ENCODE data around the gene PLCG2. TPM values are rescaled to one million over a fixed set of nuclear protein-coding genes. Genes with fewer than 3 reads are reported as not detected.
"Not testable (repeated sequence)": the region's sequence is repeated elsewhere in the genome, so short reads cannot be mapped to it uniquely, and the experiment has no call there.

Gene PLCG2
- total and polyA plus RNA-seq, 3 donors from 2014 or later: 6.8 to 11.3 (median 8.0) TPM

GRCh38 chr16:81756615-81757356, 22.3 kb upstream of the PLCG2 start:
- H3K27me3 ChIP-seq: no peaks in the 10 kb centered on the region
- intact Hi-C loops (cut with DNase I; ENCODE audit: low total_unique reads): no loop called here
- no peak for DNase-seq
- H3K4me3 ChIP-seq: no peak overlapping the region
- 76 to 79% methylated on average over 9 of the region's 9 CpGs for WGBS, 2 donors
- H3K36me3 ChIP-seq (ENCODE audit: low read depth, missing control alignments): no peaks in the 10 kb centered on the region
- TF ChIP-seq CTCF (IDR thresholded peaks at IDR 0.05) (no peak), POLR2A (IDR thresholded peaks at IDR 0.05) (no peak)
- H3K27ac ChIP-seq: no peak overlapping the region
- no peaks in the 10 kb centered on the region for H3K4me1 ChIP-seq
- no peaks in the 10 kb centered on the region for H3K9me3 ChIP-seq

- H3K36me3 ChIP-seq (ENCODE audit: low read depth, missing control alignments): no peaks in the 10 kb centered on the region
- no peak overlapping the region for H3K27ac ChIP-seq
- TF ChIP-seq POLR2A (IDR thresholded peaks at IDR 0.05) (no peak), CTCF (IDR thresholded peaks at IDR 0.05) (no peak)
- no peak overlapping the region for H3K4me3 ChIP-seq
- DNase-seq: no peak
- no peaks in the 10 kb centered on the region for H3K4me1 ChIP-seq
- no peaks in the 10 kb centered on the region for H3K27me3 ChIP-seq
- H3K9me3 ChIP-seq: no peaks in the 10 kb centered on the region
- intact Hi-C loops (cut with DNase I; ENCODE audit: low total_unique reads): no loop called here
- WGBS, 2 donors: 41 to 44% methylated on average over 2 of the region's 2 CpGs
Observed at GRCh38 chr16:81758376-81758775, 20.7 kb upstream of the PLCG2 start.

- H3K27ac ChIP-seq; H3K4me3 ChIP-seq; H3K36me3 ChIP-seq (ENCODE audit: low read depth, missing control alignments); intact Hi-C loops (cut with DNase I; ENCODE audit: low total_unique reads); H3K27me3 ChIP-seq; H3K9me3 ChIP-seq; DNase-seq; H3K4me1 ChIP-seq: not testable (repeated sequence)
- 74 to 79% methylated on average over 4 of the region's 4 CpGs for WGBS, 2 donors
Observed at GRCh38 chr16:81762322-81762721, 16.8 kb upstream of the PLCG2 start.

GRCh38 chr16:81765111-81765919, 13.8 kb upstream of the PLCG2 start:
- Histone ChIP-seq H3K9me3 (no peaks in the 10 kb centered on the region), H3K27ac (no peak overlapping the region), H3K27me3 (no peaks in the 10 kb centered on the region), H3K36me3 (ENCODE audit: low read depth, missing control alignments) (no peaks in the 10 kb centered on the region), H3K4me1 (no peaks in the 10 kb centered on the region), H3K4me3 (no peak overlapping the region)
- WGBS, 2 donors: 86 to 90% methylated on average over 11 of the region's 11 CpGs
- DNase-seq: no peak
- intact Hi-C loops (cut with DNase I; ENCODE audit: low total_unique reads): no loop called here
- no peak for TF ChIP-seq POLR2A (IDR thresholded peaks at IDR 0.05)
- no peak for TF ChIP-seq CTCF (IDR thresholded peaks at IDR 0.05)

- Histone ChIP-seq H3K4me3 (no peak overlapping the region), H3K36me3 (ENCODE audit: low read depth, missing control alignments) (no peaks in the 10 kb centered on the region), H3K9me3 (no peaks in the 10 kb centered on the region), H3K4me1 (no peaks in the 10 kb centered on the region), H3K27me3 (no peaks in the 10 kb centered on the region), H3K27ac (no peak overlapping the region)
- DNase-seq: no peak
- intact Hi-C loops (cut with DNase I; ENCODE audit: low total_unique reads): no loop called here
- no peak for TF ChIP-seq CTCF (IDR thresholded peaks at IDR 0.05)
- TF ChIP-seq POLR2A (IDR thresholded peaks at IDR 0.05): no peak
Observed at GRCh38 chr16:81765969-81766368, 13.1 kb upstream of the PLCG2 start.
